Measurements from ENCODE around the gene MMD2.

GRCh38 chr7:4998910-4999309 is 39.9 kb upstream of the MMD2 start:
- TF ChIP-seq CTCF (IDR thresholded peaks at IDR 0.05), result no peak
- TF ChIP-seq POLR2AphosphoS5 (IDR thresholded peaks at IDR 0.05), result no peak
